Epithelial cell of esophagus (primary cell): ENCODE measurements around the gene ENO3.

Experiments used
- DNase-seq: peaks from one replicate; pipeline ENCODE4 v3.0.0; 2010; ENCODE audit warnings: low read depth
- H3K4me3 ChIP-seq: 2 replicates; pipeline ENCODE4 v1.5.1; 2011; ENCODE audit warnings: mild to moderate bottlenecking, low read length, control low read depth
- TF ChIP-seq, protein P1 (sequence below): IDR thresholded peaks from 2 replicates; pipeline ENCODE4 v1.5.1; 2011; ENCODE audit warnings: low read depth, mild to moderate bottlenecking, low read length, control low read depth, inconsistent platforms; ENCODE audit not compliant: insufficient read depth; ENCODE audit errors: missing control alignments

Gene ENO3

DNA sequence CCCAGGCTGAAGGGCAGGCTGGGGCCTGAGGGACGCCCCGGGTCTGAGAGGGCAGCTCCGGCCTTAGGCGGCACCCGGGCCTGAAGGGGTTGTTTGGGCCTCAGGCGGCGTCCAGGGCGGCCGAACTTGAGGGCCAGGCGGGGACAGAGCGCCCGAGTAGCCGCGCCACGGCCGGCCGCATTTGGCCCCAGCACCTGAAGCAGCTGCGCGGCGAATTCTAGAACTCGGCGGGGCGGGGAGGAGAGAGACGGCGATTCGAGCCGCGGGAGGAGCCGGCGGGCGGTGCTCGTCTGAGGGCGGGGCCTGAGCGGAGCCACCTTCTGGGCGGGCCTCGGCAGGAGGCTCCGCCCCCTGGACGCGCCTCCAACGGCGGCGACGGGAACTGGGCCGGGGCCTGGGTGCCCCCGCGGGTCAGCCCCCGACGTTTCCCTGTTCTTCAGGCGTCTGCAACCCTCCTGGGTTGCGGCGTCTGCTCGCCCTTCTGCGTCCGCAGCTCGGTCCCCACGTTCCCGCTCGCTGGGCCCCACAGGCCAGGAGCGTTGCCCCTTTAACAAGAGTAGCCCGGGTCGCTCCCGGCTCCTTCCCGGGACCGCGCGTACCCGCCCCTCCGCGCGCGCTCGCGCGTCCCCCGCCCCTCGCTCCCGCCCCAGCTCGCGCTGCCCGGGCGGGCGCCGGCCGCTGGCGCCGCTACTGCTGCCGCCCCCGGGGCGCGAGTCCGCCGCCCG is 46.5 kb downstream of the ENO3 start, which contains the start of the genes INCA1 and KIF1C:
Gene INCA1 (minus strand): TSS at position 221 of the 725 bp plus-strand sequence. CDS start 3,085 bp downstream, outside the sequence.
Gene KIF1C (plus strand): TSS at position 649 of the 725 bp plus-strand sequence. CDS start 2,297 bp downstream, outside the sequence.
- TF ChIP-seq, protein P1, sequence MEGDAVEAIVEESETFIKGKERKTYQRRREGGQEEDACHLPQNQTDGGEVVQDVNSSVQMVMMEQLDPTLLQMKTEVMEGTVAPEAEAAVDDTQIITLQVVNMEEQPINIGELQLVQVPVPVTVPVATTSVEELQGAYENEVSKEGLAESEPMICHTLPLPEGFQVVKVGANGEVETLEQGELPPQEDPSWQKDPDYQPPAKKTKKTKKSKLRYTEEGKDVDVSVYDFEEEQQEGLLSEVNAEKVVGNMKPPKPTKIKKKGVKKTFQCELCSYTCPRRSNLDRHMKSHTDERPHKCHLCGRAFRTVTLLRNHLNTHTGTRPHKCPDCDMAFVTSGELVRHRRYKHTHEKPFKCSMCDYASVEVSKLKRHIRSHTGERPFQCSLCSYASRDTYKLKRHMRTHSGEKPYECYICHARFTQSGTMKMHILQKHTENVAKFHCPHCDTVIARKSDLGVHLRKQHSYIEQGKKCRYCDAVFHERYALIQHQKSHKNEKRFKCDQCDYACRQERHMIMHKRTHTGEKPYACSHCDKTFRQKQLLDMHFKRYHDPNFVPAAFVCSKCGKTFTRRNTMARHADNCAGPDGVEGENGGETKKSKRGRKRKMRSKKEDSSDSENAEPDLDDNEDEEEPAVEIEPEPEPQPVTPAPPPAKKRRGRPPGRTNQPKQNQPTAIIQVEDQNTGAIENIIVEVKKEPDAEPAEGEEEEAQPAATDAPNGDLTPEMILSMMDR = no peak
- H3K4me3 ChIP-seq = peak within 1 kb of the TSS; percentile 95
- DNase-seq = peak; percentile 92

- H3K4me3 ChIP-seq = peak overlapping the region; percentile 95
Observed at GRCh38 chr17:4998027-4998731, 47.3 kb downstream of the ENO3 start.

DNA sequence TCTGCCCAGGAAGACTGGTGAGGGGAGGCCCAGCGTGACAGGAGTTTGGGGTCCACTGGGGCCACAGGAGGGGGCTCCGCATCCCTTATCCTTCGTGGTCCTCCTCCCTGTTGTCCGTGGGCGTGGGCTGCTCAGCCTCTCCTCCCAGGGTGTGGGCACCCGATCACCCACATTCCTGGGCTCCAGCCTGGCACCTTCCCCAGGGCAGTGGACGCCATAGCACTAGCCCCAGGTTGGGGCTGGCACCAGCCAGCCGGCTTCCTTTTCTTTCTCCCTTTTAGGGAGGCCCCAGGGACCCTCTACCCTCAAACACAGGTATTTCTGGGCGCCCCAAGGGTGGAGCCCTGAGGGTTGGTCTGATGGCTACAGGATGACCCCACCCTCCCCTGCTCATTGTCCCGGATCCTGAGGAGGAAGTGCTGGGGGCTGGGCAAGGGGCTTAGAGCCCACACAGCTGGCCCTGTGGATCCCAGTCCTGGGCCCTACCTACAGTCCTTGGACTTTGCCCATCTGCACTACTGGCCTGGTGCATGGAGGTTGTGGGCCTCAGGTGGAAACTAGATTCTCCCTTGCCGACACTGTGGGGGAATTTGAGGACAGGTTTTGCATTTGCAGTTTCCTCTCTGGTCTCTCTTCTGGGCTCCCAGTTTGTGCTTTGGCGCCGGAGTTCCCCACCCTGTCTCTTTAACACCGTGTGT is 48.0 kb downstream of the ENO3 start:
- TF ChIP-seq, protein P1 = no peak
- H3K4me3 ChIP-seq = peak overlapping the region; percentile 95
- peak; percentile 41 for DNase-seq

More at GRCh38 chr17:4998027-4998731, 47.3 kb downstream of the ENO3 start:
- no peak for DNase-seq
- TF ChIP-seq, protein P1 = no peak

DNA sequence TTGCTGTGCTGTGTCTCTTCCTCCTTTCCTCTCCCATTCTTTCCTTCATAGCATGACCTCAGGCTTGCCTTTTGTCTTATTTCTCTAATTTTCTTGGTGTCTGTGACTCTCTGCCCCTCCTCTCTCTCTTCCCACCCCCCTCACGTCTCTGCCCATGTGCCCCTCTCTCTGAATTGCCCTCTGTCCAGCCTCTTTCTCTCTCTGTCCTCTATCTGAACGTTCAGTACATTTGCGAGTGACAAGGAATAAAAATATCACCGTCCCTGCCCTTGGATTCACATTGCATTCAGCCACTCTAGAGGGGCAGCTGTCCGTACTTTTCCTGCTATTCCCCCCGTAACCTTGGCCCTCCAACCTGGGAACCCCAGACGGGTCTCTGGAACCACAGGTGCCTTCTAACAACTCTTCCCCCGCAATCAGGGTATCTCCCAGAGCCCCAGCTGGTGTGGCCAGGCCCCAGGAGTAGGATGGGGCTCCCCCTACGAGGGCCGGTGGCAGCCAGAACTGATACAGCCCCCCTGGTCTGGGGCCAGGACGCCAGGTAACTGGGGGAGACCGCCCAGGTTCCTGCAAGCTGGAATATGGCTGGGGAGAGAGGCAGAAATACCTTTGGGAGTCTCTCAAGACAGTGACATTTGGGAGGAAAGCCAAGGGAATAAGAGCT is 48.6 kb downstream of the ENO3 start:
- TF ChIP-seq, protein P1 = no peak
- H3K4me3 ChIP-seq = peak overlapping the region; percentile 95
- DNase-seq = no peak

GRCh38 chr17:5000237-5000639 is 49.3 kb downstream of the ENO3 start:
- no peak overlapping the region for H3K4me3 ChIP-seq
- TF ChIP-seq, protein P1 = no peak
- DNase-seq = no peak

GRCh38 chr17:5002121-5002788 is 51.3 kb downstream of the ENO3 start:
- DNase-seq = no peak
- TF ChIP-seq, protein P1 = no peak
- no peak overlapping the region for H3K4me3 ChIP-seq
